ENCODE data around the gene TRAPPC12. TPM values are rescaled to one million over a fixed set of nuclear protein-coding genes. Genes with fewer than 3 reads are reported as not detected.
"Not testable (repeated sequence)": the region's sequence is repeated elsewhere in the genome, so short reads cannot be mapped to it uniquely, and the experiment has no call there.

Gene TRAPPC12
- polyA plus RNA-seq, 1 donor (not counting 4 experiments of a cell fraction or from before 2014, with no cell fraction given): 44.2 TPM

DNA sequence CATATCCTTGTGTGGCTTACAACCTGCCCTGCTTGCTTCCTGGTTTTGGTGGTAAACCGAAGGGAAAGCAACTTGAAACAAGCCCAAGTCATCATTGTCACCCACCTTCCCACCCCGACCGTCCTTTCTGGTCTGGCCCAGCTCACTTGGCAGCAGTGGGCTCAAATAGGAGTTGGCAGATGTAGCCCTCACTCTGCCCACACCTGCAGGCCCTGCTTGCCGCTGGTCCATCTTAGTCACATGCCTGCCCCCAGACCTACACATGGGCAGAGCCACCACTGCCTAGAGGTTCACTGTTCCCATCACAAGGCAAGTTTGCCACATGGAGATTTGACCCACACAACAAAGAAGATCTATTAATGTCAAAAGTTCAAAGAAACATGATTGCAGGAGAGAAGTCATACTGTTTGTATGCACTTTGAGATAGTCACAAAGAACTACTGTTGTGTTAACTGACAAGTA lies 11.2 kb upstream of the TRAPPC12 start:
- no peak for TF ChIP-seq EZH2 (IDR thresholded peaks at IDR 0.05; ENCODE audit: low read length)
- TF ChIP-seq, protein P1, sequence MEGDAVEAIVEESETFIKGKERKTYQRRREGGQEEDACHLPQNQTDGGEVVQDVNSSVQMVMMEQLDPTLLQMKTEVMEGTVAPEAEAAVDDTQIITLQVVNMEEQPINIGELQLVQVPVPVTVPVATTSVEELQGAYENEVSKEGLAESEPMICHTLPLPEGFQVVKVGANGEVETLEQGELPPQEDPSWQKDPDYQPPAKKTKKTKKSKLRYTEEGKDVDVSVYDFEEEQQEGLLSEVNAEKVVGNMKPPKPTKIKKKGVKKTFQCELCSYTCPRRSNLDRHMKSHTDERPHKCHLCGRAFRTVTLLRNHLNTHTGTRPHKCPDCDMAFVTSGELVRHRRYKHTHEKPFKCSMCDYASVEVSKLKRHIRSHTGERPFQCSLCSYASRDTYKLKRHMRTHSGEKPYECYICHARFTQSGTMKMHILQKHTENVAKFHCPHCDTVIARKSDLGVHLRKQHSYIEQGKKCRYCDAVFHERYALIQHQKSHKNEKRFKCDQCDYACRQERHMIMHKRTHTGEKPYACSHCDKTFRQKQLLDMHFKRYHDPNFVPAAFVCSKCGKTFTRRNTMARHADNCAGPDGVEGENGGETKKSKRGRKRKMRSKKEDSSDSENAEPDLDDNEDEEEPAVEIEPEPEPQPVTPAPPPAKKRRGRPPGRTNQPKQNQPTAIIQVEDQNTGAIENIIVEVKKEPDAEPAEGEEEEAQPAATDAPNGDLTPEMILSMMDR (optimal IDR thresholded peaks at IDR 0.05 in 1 of 3, IDR thresholded peaks at IDR 0.05 in 1 of 3, conservative IDR thresholded peaks at IDR 0.05 in 1 of 3; ENCODE audit: extremely low read depth in 1 of 3, insufficient read depth in 2 of 3, low read length in 3 of 3): no peak
- Histone ChIP-seq H3K27ac (ENCODE audit: control insufficient read depth, insufficient read depth, low read length) (no peak overlapping the region), H3K79me2 (ENCODE audit: control insufficient read depth, insufficient read depth, low read length) (peaks cover 37% of the 10 kb centered on the region), H3K4me1 (ENCODE audit: control insufficient read depth, extremely low read depth, insufficient read depth, low read length) (no peaks in the 10 kb centered on the region), H3K9me1 (ENCODE audit: control insufficient read depth, extremely low read depth, insufficient read depth, low read length) (no peaks in the 10 kb centered on the region), H2AFZ (ENCODE audit: control insufficient read depth, low read length) (no peak overlapping the region), H3K9ac (ENCODE audit: control insufficient read depth, extremely low read depth, insufficient read depth, low read length) (no peak overlapping the region), H3K4me3 (ENCODE audit: control insufficient read depth in 2 of 3, extremely low read depth in 1 of 3, insufficient read depth in 2 of 3, low read depth in 1 of 3, low read length in 3 of 3) (no peak overlapping the region), H3K4me2 (ENCODE audit: control insufficient read depth, extremely low read depth, insufficient read depth, low read depth, low read length) (no peak overlapping the region), H3K27me3 (ENCODE audit: control insufficient read depth, extremely low read depth, insufficient read depth, low read length) (no peaks in the 10 kb centered on the region), H3K9me3 (ENCODE audit: control insufficient read depth, low read depth, low read length) (no peaks in the 10 kb centered on the region), H4K20me1 (ENCODE audit: control insufficient read depth, extremely low read depth, insufficient read depth, low read length) (no peaks in the 10 kb centered on the region), H3K36me3 (ENCODE audit: control insufficient read depth in 2 of 2, extremely low read depth in 1 of 2, insufficient read depth in 2 of 2, low read length in 2 of 2) (no peaks in the 10 kb centered on the region)
- dilution Hi-C loops (cut with MboI; ENCODE audit: extremely low pct_ligation_motif_present, low sequenced_read_pairs): no loop called here
- FAIRE-seq: no peak
- DNase-seq (ENCODE audit: low read depth, low spot score): no peak

DNA sequence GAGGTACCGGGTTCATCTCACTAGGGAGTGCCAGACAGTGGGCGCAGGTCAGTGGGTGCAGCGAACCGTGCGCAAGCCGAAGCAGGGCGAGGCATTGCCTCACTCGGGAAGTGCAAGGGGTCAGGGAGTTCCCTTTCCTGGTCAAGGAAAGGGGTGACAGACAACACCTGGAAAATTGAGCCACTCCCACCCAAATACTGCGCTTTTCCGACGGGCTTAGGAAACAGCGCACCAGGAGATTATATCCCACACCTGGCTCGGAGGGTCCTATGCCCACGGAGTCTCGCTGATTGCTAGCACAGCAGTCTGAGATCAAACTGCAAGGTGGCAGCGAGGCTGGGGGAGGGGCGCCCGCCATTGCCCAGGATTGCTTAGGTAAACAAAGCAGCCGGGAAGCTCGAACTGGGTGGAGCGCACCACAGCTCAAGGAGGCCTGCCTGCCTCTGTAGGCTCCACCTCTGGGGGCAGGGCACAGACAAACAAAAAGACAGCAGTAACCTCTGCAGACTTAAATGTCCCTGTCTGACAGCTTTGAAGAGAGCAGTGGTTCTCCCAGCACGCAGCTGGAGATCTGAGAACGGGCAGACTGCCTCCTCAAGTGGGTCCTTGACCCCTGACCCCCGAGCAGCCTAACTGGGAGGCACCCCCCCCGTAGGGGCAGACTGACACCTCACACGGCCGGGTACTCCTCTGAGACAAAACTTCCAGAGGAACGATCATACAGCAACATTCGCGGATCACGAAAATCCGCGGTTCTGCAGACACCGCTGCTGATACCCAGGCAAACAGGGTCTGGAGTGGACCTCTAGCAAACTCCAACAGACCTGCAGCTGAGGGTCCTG lies 9.9 kb upstream of the TRAPPC12 start:
- FAIRE-seq; dilution Hi-C loops (cut with MboI; ENCODE audit: extremely low pct_ligation_motif_present, low sequenced_read_pairs); H3K4me2 ChIP-seq (ENCODE audit: control insufficient read depth, extremely low read depth, insufficient read depth, low read depth, low read length): not testable (repeated sequence)

More for the DNA sequence above, 9.9 kb upstream of the TRAPPC12 start:
- H3K27me3 ChIP-seq (ENCODE audit: control insufficient read depth, extremely low read depth, insufficient read depth, low read length); DNase-seq (ENCODE audit: low read depth, low spot score); H3K4me1 ChIP-seq (ENCODE audit: control insufficient read depth, extremely low read depth, insufficient read depth, low read length); H3K4me3 ChIP-seq (ENCODE audit: control insufficient read depth in 2 of 3, extremely low read depth in 1 of 3, insufficient read depth in 2 of 3, low read depth in 1 of 3, low read length in 3 of 3); H3K9me3 ChIP-seq (ENCODE audit: control insufficient read depth, low read depth, low read length); H3K9ac ChIP-seq (ENCODE audit: control insufficient read depth, extremely low read depth, insufficient read depth, low read length); H4K20me1 ChIP-seq (ENCODE audit: control insufficient read depth, extremely low read depth, insufficient read depth, low read length); H3K9me1 ChIP-seq (ENCODE audit: control insufficient read depth, extremely low read depth, insufficient read depth, low read length); H3K36me3 ChIP-seq (ENCODE audit: control insufficient read depth in 2 of 2, extremely low read depth in 1 of 2, insufficient read depth in 2 of 2, low read length in 2 of 2); H3K27ac ChIP-seq (ENCODE audit: control insufficient read depth, insufficient read depth, low read length); H2AFZ ChIP-seq (ENCODE audit: control insufficient read depth, low read length): not testable (repeated sequence)
- H3K79me2 ChIP-seq (ENCODE audit: control insufficient read depth, insufficient read depth, low read length): peaks cover 29% of the 10 kb centered on the region
